Small intestine (tissue), 7 donors: ENCODE data around the gene PLEKHN1. TPM values are rescaled to one million over a fixed set of nuclear protein-coding genes. Genes with fewer than 3 reads are reported as not detected.

ENCODE experiments used
- DNase-seq, 2 donors: peaks; one replicate each; pipeline versions ENCODE4 v3.0.0 to v3.0.0-alpha.2; 2013
- FAIRE-seq: peaks from 2 replicates; lab custom pipeline; 2012; peaks lifted over from hg19 to GRCh38; lab: Jason Lieb, UNC
- H3K27ac ChIP-seq, 3 donors: one replicate each; pipeline ENCODE4 v1.5.1; 2013; ENCODE audit warnings: low read length in 2 of 3, mild to moderate bottlenecking in 2 of 3, control low read depth in 1 of 3, inconsistent platforms in 1 of 3, low read depth in 1 of 3, moderate library complexity in 1 of 3
- H3K27me3 ChIP-seq, 3 donors: one replicate each; pipeline ENCODE4 v1.6.1; 2013; ENCODE audit warnings: low read length in 3 of 3, inconsistent platforms in 1 of 3; ENCODE audit not compliant: control insufficient read depth in 3 of 3, insufficient read depth in 3 of 3
- H3K36me3 ChIP-seq, 3 donors: one replicate each; pipeline ENCODE4 v1.6.1; 2013; ENCODE audit warnings: low read length in 3 of 3, inconsistent platforms in 1 of 3, low read depth in 1 of 3, mild to moderate bottlenecking in 1 of 3, moderate library complexity in 1 of 3; ENCODE audit not compliant: control insufficient read depth in 3 of 3, insufficient read depth in 2 of 3
- H3K4me1 ChIP-seq, 3 donors: one replicate each; pipeline ENCODE4 v1.6.1; 2013; ENCODE audit warnings: low read length in 2 of 3, inconsistent platforms in 1 of 3, low read depth in 1 of 3, mild to moderate bottlenecking in 1 of 3, moderate library complexity in 1 of 3; ENCODE audit not compliant: control insufficient read depth in 3 of 3, insufficient read depth in 2 of 3
- H3K4me3 ChIP-seq, 3 donors: one replicate each; pipeline ENCODE4 v1.5.1; 2013; ENCODE audit warnings: low read length in 3 of 3, control low read depth in 1 of 3, inconsistent platforms in 1 of 3, low read depth in 1 of 3, mild to moderate bottlenecking in 1 of 3, moderate library complexity in 1 of 3
- H3K9me3 ChIP-seq, 2 donors: one replicate each; pipeline ENCODE4 v1.6.1; 2013; ENCODE audit warnings: low read depth in 1 of 2, low read length in 1 of 2; ENCODE audit not compliant: control insufficient read depth in 2 of 2, insufficient read depth in 1 of 2
- WGBS, 3 donors: extraction: QIAGEN DNeasy Blood & Tissue Kit; methylation state at CpG; one replicate each; pipeline ENCODE4 v1.1.7; 2013; 5-methylcytosine and 5-hydroxymethylcytosine counted together
- polyA plus RNA-seq, 4 donors: library from polyadenylated mRNA; stranded (reverse) in 3 of 4; unstranded in 1 of 4; fragments of 200-250 nt in 3 of 4; fragments of 120-200 nt in 1 of 4; gene quantifications; one replicate each; pipeline versions ENCODE4 v1.2.1 to v1.2.3, GENCODE V29; 2013
- donor health status: healthy with polysubstance abuse.
- donor health status: control.
- donor health status: control.
- donor health status: Bipolar disorder and iron deficiency.
- donor health status: healthy.

PLEKHN1 gene
- polyA plus RNA-seq, 4 donors = 0.64 to 0.89 (median 0.76) TPM

DNA sequence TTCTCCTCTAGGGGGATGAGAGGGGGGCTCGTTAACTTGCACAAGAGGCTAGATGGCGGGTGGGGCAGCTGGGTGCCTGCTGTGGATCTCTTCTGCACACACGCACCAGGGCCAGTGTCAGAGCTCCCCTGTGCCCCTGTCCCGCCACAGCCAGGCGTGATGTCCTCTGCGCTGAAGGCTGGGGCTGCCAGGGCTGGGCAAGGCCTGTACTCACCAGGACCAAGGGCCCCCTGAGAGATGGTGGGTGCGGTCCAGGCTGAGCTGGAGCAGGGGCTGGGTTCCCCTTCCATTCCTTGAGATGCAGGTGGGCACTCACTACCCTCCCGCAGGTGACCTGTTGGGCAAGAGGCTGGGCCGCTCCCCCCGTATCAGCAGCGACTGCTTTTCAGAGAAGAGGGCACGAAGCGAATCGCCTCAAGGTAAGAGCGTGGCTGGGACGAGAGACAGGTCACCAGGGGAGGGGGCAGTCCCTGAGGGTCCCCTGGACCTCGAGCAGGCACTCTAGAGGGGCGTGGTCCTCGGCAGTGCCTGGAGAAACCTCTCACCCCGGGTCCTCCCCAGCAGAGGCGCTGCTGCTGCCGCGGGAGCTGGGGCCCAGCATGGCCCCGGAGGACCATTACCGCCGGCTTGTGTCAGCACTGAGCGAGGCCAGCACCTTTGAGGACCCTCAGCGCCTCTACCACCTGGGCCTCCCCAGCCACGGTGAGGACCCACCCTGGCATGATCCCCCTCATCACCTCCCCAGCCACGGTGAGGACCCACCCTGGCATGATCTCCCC is 27.4 kb upstream of the PLEKHN1 start:
- DNase-seq = no peak
- H3K9me3 ChIP-seq = no peaks in the 10 kb centered on the region
- H3K27me3 ChIP-seq = peaks cover 19 to 82% (median 26%) of the 10 kb centered on the region in 3 donors
- no peak overlapping the region for H3K4me3 ChIP-seq
- H3K27ac ChIP-seq = no peak overlapping the region
- peaks cover 0 to 48% (median 2%) of the 10 kb centered on the region in 3 donors for H3K4me1 ChIP-seq
- no peak for FAIRE-seq
- peaks cover 0 to 8% (median 0%) of the 10 kb centered on the region in 3 donors for H3K36me3 ChIP-seq
- 37 to 65% (median 44%) methylated on average over 28 to 30 of the region's 30 CpGs for WGBS, 3 donors

DNA sequence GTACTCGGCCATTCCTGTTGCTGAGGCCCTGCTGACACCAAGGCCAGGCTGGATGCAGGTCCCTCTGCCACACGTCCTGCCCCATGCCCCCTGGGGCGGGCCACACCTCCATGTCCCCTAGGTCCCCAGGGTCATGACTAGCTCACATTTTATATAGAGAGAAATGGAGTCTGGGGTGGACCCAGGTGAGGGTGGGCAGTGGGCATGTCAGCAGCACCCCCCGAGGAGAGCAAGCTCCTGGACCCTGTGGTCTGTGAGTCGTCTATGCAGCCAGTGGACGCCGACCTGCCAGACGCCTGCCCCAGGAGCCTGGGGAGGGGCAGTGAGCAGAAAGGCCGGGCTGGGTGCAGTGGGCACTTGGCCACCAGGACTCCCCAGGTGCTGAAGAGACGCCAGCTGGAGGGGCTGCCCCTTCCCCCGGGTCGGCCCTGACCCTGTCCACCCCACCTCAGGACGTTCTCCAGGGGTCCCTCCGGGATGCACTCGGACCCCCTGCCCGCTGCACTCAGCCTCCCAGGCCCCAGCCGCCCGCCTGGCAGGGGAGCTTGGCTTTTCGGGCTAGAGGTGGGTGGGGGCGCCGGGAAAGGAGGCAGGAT is 26.7 kb upstream of the PLEKHN1 start:
- DNase-seq (no peak), FAIRE-seq (no peak)
- Histone ChIP-seq H3K27ac (no peak overlapping the region), H3K27me3 (peaks cover 19 to 82% (median 26%) of the 10 kb centered on the region in 3 donors), H3K36me3 (peaks cover 0 to 14% (median 0%) of the 10 kb centered on the region in 3 donors), H3K4me3 (peak overlapping the region in 1 of 3 donors; percentile 43), H3K4me1 (peaks cover 0 to 51% (median 2%) of the 10 kb centered on the region in 3 donors), H3K9me3 (no peaks in the 10 kb centered on the region)
- WGBS, 3 donors = 7 to 27% (median 14%) methylated on average over 16 to 21 of the region's 21 CpGs

DNA sequence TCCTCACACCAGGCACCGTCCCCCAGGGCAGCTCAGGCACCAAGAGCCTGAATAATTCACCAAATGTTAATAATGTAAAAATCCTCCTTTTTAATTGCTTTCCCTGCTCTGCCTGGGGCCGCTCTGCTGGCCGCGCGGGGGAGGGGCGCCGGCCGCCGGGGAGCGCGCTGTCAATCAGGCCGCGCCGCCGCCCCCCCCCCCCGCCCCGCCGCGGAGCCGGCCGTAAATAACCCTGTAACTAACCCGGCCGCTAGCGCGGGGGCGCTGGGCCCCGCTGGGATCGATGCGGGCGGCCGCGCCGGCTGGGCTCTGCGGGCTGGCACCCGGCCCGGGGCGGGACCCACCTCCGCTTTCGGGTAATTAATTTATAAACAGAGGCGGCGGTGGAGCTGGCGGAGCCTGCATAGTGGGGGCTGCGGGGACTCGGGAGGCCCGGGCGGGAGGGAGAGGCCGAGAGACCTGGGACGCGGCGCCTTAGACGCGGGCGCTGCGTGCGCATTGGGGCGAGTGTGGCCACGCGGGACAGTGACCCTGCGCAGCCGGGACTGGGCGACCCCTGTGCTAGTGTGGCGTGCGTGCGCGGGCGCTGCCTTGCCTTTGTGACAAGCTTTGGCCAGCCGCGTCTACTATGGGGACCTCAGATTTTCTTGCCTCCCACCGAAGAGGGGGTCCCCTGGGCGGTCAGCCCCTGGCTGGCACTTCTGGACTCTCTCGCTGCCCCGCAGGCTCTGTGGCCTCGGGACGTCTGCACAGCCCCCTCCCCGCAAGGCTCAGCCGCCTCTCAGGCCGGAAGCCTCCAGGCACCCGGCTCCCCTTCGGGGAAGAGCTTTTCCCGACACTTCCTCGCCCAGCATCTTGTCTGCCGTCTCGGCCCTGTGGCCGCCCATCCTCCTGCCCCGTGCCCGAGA is 25.9 kb upstream of the PLEKHN1 start:
- Histone ChIP-seq H3K27ac (peak overlapping the region in 2 of 3 donors; percentile 45 to 74), H3K9me3 (no peaks in the 10 kb centered on the region), H3K36me3 (peaks cover 0 to 22% (median 2%) of the 10 kb centered on the region in 3 donors), H3K27me3 (peaks cover 15 to 76% (median 26%) of the 10 kb centered on the region in 3 donors), H3K4me3 (peak overlapping the region; percentile 12 to 50 (median 19)), H3K4me1 (peaks cover 0 to 50% (median 2%) of the 10 kb centered on the region in 3 donors)
- no peak for FAIRE-seq
- DNase-seq = peak; percentile 20 to 80
- WGBS, 3 donors = 0 to 1% (median 0%) methylated on average over 60 to 86 of the region's 86 CpGs

DNA sequence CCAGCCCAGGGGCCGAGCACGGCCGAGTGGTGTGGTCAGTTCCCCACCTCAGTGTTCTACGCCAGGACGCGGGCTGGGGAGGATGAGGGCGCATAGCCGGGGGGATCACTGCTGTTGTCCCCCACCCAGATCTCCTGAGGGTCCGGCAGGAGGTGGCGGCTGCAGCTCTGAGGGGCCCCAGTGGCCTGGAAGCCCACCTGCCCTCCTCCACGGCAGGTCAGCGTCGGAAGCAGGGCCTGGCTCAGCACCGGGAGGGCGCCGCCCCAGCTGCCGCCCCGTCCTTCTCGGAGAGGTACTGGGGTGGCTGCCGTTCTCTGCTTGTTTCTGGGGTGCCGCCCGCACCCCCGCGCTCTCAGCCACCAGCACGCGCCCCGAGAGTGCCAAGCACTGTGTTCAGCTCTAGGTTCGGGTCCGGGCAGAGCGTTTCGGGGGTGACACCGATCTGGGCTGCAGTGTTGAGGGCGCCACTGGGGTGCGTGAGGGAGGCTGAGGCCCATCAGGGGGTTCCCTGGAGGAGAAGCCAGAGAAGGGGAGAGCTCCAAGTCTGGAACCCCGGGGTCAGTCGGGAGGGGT is 25.2 kb upstream of the PLEKHN1 start:
- H3K4me3 ChIP-seq = peak overlapping the region in 2 of 3 donors; percentile 19 to 50
- FAIRE-seq = no peak

DNA sequence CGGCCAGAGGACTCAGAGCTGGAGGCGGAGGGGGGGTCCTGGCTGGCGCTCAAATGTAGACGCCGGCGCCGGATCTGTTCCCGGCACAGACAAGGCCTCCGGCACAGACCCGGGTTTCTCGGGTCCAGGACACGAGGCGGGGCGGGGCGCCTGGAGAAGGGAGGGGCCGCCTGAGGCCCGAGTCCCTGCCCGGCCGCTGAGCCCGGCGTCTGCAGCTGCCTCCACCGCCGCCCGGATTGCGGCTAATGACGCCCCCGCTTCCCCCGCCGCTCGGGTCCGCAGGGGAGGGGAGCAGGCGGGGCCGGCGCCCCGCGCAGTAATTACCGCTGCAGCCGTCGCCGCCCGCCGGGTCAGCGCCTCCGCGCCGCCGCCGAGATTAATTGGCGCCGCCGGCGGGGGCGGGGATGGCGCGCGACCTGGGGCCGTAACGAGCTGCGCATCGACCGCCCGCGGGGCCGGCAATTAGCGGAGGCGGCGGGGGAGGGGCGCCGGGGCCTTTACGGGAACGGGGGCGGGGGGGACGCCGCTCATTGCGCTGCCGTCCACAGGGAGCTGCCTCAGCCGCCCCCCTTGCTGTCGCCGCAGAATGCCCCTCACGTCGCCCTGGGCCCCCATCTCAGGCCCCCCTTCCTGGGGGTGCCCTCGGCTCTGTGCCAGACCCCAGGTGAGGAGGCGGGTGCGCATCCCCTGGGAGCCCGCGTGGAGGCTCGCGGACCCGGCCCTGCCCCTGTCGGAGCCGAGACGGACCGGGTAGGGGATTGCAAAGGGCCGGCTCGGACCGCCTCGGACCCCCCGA is 24.5 kb upstream of the PLEKHN1 start:
- H3K27me3 ChIP-seq = peaks cover 8 to 62% (median 21%) of the 10 kb centered on the region in 3 donors
- DNase-seq = peak; percentile 59 to 81
- peak overlapping the region in 2 of 3 donors; percentile 45 to 74 for H3K27ac ChIP-seq
- peaks cover 0 to 34% (median 2%) of the 10 kb centered on the region in 3 donors for H3K36me3 ChIP-seq
- peaks cover 0 to 42% (median 2%) of the 10 kb centered on the region in 3 donors for H3K4me1 ChIP-seq
- H3K4me3 ChIP-seq = peak overlapping the region in 2 of 3 donors; percentile 35 to 50
- H3K9me3 ChIP-seq = no peaks in the 10 kb centered on the region
- 0 to 1% (median 0%) methylated on average over 22 to 98 of the region's 98 CpGs for WGBS, 3 donors
- FAIRE-seq = no peak

More for the DNA sequence above, 25.2 kb upstream of the PLEKHN1 start:
- peaks cover 0 to 29% (median 2%) of the 10 kb centered on the region in 3 donors for H3K36me3 ChIP-seq
- no peak for DNase-seq
- WGBS, 3 donors = 1 to 3% (median 1%) methylated on average over 34 to 36 of the region's 36 CpGs
- H3K9me3 ChIP-seq = no peaks in the 10 kb centered on the region
- peak overlapping the region in 2 of 3 donors; percentile 45 to 74 for H3K27ac ChIP-seq
- H3K27me3 ChIP-seq = peaks cover 10 to 69% (median 26%) of the 10 kb centered on the region in 3 donors
- peaks cover 0 to 42% (median 2%) of the 10 kb centered on the region in 3 donors for H3K4me1 ChIP-seq

DNA sequence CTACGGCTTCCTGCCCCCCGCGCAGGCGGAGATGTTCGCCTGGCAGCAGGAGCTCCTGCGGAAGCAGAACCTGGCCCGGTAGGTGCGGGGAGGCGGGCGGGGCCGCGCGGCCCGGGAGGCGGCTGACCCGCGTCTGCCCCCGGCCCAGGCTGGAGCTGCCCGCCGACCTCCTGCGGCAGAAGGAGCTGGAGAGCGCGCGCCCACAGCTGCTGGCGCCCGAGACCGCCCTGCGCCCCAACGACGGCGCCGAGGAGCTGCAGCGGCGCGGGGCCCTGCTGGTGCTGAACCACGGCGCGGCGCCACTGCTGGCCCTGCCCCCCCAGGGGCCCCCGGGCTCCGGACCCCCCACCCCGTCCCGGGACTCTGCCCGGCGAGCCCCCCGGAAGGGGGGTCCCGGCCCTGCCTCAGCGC is 23.9 kb upstream of the PLEKHN1 start:
- peak overlapping the region in 2 of 3 donors; percentile 35 to 50 for H3K4me3 ChIP-seq

DNA sequence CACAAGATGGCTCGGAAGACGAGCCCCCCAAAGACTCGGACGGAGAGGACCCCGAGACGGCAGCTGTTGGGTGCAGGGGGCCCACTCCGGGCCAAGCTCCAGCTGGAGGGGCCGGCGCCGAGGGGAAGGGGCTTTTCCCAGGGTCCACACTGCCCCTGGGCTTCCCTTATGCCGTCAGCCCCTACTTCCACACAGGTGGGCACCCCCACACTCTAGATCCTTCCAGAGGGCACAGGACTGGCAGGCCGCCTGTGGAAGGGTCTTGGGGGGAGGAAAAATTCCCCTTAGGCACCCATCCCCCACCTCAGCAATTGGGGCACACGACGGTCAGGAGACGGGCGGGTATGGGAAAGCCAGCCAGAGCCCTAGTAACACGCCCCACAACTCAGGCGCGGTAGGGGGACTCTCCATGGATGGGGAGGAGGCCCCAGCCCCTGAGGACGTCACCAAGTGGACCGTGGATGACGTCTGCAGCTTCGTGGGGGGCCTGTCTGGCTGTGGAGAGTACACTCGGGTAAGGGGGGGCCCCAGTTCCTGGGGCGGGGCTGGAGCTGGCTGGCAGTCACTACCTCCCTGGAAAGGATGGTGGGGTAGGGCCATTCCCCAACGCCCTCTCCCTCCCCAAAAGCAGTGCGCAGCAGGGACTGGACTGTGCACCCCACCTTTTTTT is 23.3 kb upstream of the PLEKHN1 start:
- DNase-seq (no peak), FAIRE-seq (no peak)
- 5 to 14% (median 8%) methylated on average over 26 to 27 of the region's 27 CpGs for WGBS, 3 donors
- H3K9me3 ChIP-seq = no peaks in the 10 kb centered on the region
- H3K4me3 ChIP-seq = peak overlapping the region in 1 of 3 donors; percentile 50
- peaks cover 6 to 51% (median 20%) of the 10 kb centered on the region in 3 donors for H3K27me3 ChIP-seq
- peaks cover 0 to 42% (median 2%) of the 10 kb centered on the region in 3 donors for H3K4me1 ChIP-seq
- H3K27ac ChIP-seq = peak overlapping the region in 2 of 3 donors; percentile 51 to 57
- H3K36me3 ChIP-seq = peaks cover 0 to 46% (median 9%) of the 10 kb centered on the region in 3 donors

More for the DNA sequence above, 23.9 kb upstream of the PLEKHN1 start:
- peak overlapping the region in 2 of 3 donors; percentile 41 to 57 for H3K27ac ChIP-seq
- H3K9me3 ChIP-seq = no peaks in the 10 kb centered on the region
- peaks cover 0 to 42% (median 2%) of the 10 kb centered on the region in 3 donors for H3K4me1 ChIP-seq
- DNase-seq (no peak), FAIRE-seq (no peak)
- WGBS, 3 donors = 0 to 1% (median 1%) methylated on average over 19 to 48 of the region's 48 CpGs
- H3K36me3 ChIP-seq = peaks cover 0 to 40% (median 3%) of the 10 kb centered on the region in 3 donors
- H3K27me3 ChIP-seq = peaks cover 8 to 57% (median 20%) of the 10 kb centered on the region in 3 donors
